GM19099 (cell line): ENCODE data around the gene PPIA.
A peak's percentile ranks its signal among the peaks of the same experiment; 100 is the strongest.

Source experiments
- POLR2A ChIP-seq: IDR thresholded peaks from 3 replicates; pipeline ENCODE4 v1.6.1; 2011; ENCODE audit warnings: low read depth; ENCODE audit not compliant: insufficient read length; ENCODE audit errors: extremely low read depth

Gene PPIA

DNA sequence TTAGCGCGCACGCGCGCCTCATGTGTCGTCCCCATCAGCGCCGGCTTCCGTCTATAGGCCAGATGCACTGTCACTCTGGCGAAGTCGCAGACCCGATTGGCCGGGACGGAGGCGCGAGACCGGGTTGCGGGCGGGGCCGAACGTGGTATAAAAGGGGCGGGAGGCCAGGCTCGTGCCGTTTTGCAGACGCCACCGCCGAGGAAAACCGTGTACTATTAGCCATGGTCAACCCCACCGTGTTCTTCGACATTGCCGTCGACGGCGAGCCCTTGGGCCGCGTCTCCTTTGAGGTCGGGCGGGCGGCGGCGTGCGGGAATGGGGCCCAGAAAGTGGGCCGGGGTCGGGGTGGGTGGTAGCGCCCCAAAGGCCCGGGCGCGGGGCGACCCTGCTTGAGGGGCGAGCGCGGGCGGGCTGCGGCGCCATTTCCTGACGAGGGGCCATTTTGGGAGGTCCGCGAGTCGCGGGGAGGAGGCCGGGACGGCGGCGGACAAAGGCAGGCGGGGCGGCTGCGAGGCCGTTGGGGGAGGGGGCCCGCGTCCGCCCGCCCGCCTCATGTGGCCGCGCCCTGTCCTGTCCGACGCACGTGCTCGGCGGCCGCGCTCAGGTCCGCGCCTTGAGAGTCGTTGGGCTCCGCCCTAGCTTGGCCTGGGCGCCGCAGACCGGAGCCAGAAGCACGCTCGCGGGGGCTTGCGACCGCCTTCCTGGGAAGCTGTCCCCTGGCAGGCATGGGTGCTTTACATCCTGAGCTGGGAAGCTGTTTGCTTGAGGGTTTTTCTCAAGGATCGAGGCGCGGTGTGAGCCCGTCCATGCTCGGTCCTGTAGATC lies at the start of gene PPIA:
Gene PPIA, plus strand, starts transcription at position 178 of the 825 bp plus-strand sequence. Its CDS starts 44 bp downstream, at position 222.
- peak; percentile 98 for TF ChIP-seq POLR2A

GRCh38 chr7:44748045-44748947 lies 48.2 kb upstream of the PPIA start, which contains the start of gene ZMIZ2:
Gene ZMIZ2 (plus strand): TSS chr7:44748847. CDS start chr7:44756250, 7,403 bp downstream.
- TF ChIP-seq POLR2A = peak; percentile 77

DNA sequence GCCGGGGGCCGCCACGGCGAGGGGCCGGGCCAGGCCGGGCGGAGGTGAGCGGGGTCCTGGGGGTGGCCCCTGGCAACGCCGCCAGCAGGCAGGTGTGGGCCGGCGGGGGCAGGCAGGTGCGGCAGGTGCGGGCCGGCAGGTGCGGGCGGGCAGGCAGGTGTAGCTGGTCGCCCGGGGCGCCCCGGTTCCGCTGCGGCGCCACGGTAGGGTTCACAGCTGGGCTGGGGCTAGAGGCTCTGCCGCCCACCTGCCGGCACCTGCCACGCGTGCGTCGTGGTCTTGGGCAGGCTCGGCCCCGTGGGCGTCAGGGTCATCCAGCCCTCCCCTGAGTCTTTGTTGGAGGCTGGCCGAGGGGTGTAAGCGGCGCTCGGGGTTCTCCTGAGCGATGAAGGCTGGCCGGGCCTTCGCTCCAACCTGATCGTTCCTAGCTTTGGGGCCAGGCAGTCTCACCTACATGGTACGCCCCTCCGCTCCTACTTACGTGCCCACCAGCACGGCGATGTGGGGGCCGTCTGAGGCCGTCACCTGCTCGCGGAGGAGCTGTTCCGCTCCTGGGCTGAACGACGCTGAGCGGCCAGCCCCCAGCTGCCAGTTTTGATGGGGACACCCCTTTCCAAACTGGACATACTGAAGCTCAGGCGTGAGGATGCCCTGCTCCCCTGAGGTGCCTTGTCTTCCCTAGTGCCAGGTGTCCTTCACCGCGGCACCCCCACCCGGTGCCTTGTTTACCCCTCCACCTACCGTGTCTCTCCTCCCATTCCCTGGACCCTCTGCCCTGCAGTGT lies 47.3 kb upstream of the PPIA start:
- TF ChIP-seq POLR2A = no peak

GRCh38 chr7:44749992-44750391 lies 46.5 kb upstream of the PPIA start:
- no peak for TF ChIP-seq POLR2A

- no peak for TF ChIP-seq POLR2A
Observed at GRCh38 chr7:44750424-44750823, 46.1 kb upstream of the PPIA start.

DNA sequence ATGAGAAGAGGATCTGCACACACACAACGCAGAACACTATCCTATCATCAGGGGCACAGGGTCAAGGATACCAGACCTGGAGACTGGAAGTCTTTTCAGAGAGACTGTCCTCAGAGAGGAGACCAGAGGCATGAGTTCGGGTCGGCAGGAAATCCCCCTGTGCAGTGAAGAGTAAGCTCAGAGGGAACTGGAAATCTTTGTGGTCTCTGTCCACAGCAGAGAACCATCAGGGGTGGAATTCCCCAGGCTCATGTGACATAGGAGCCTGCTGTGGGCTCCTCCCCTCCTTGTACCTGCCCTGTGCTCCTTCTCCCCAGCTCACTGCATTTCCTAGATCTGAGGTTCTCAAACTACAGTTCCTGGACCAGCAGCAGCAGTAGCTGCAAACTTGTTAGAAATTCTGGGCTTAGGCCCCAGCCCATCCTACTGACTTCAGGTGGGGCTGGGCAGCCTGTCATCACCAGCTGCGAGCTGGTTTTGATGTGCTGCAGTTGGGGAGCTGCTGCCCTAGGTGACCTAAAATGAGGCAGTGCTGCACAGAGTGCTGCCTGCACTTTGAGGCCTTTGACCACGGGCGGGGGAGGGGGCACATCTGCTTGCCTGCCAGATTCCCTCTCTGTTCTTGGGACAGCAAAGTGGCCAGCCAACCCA lies 45.4 kb upstream of the PPIA start:
- peak; percentile 70 for TF ChIP-seq POLR2A

- TF ChIP-seq POLR2A = no peak
Observed at GRCh38 chr7:44752822-44753221, 43.7 kb upstream of the PPIA start.

DNA sequence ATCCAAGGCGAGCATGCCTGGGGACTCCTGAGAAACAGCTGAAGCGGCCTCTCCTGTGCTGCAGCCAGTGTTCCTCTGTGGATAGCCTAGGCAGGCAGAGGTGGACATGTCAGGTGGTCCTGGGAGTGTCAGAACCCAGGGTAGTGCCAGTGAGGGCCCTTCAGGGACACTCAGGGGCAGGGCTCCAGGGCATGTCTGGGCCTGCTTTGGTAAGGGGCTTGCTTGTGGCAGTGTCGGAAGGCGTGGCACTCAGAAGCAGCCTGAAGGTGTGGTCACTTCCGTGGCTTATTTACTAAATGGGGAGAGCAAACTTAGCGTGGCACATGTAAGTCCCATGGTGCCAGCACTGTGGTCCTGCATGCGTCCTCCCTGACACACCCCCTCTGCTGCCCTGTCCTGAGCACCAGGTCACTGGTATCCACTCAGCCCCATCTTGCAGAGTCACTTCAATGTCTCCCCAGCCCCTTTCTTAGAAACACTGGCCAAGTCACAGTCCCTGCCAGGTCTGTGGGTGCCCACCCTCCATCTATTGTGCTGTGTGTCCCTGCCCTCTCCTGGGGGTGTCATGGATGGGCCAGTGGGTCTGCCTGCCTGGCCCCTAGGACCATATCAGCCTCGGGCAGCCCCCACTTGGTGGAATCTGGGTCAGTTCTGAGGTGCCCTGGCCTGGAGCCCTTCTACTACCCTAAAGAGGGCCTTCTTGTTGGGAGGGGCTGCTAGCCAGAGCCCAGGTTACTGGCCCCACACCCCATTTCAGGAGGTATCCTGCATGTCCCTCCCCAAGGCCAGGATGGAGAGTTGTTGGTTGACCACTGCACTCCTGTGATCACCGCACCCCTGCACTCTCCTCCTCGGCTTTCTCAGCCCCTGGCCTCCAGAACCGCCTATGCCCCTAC lies 41.4 kb upstream of the PPIA start:
- no peak for TF ChIP-seq POLR2A

- no peak for TF ChIP-seq POLR2A
Observed at GRCh38 chr7:44755698-44756627, 40.5 kb upstream of the PPIA start.

DNA sequence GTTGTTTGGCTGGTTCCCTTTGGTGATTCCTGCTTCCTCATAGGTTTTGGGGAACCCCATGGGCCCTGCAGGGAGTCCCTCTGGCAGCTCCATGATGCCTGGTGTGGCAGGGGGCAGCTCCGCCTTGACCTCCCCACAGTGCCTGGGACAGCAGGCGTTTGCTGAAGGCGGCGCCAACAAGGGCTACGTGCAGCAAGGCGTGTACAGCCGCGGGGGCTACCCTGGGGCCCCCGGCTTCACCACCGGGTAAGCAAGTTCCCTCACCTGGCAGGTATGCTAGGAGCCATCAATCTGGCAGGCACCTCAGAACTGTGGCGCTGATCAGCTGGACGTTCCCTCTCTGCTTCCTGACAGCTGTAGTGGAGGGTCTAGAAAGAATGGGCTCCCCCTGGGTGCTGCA lies 39.6 kb upstream of the PPIA start:
- TF ChIP-seq POLR2A = no peak

DNA sequence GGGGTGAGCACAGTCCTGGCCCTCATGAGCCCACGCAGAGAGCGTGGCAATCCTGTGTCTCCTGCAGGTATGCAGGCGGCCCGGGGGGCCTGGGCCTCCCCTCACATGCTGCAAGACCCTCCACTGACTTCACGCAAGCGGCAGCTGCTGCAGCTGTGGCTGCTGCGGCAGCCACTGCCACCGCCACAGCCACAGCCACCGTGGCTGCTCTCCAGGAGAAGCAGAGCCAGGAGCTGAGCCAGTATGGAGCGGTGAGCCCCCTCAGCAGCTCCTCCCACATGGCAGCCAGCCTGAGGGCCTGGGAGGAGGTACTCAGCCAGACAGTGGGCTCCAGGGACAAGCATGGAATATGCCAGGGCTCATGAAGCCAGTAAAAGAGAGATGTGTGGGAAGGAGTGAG lies 39.2 kb upstream of the PPIA start:
- no peak for TF ChIP-seq POLR2A

DNA sequence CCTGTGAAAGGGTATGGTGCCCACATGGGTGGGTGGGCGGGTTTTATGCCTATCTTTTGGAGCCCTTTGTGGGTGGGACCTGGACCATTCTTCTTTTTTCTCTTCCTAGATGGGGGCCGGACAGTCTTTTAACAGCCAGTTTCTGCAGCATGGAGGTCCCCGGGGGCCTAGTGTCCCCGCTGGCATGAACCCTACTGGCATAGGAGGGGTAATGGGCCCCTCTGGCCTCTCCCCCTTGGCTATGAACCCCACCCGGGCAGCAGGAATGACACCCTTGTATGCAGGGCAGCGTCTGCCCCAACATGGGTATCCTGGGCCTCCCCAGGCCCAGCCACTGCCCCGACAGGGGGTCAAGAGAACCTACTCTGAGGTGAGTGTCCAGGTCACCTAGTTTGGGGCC lies 38.7 kb upstream of the PPIA start:
- no peak for TF ChIP-seq POLR2A

GRCh38 chr7:44759246-44759645 lies 37.2 kb upstream of the PPIA start:
- no peak for TF ChIP-seq POLR2A

DNA sequence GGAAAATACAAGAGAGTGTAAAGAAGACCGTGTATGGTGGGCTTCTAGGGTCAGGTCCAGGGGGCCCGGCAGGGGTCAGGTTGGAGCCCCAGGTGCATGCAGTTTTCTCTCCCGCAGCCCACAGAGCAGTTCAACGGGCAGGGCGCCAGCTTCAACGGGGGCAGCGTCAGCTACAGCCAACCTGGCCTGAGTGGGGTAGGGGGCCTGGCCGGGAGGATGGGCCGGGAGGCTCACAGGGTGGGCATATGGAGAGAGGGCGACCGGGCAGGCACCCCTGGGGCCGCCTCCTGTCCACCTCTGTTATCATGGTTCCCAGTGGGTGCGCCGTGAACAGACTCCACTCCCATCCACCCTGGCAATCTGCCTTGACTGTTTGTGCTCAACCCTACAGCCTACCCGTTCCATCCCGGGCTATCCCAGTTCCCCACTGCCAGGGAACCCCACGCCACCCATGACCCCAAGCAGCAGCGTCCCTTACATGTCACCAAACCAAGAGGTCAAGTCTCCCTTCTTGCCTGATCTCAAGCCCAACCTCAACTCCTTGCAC lies 36.4 kb upstream of the PPIA start:
- TF ChIP-seq POLR2A = no peak
